Measurements from ENCODE around the gene BHLHA15.

BHLHA15 gene

GRCh38 chr7:98211221-98211675 lies at the start of gene BHLHA15:
Gene BHLHA15 (plus strand): TSS chr7:98211439. CDS start chr7:98212310, 871 bp downstream.
- CTCF ChIA-PET = interaction anchor here (0.6 kb wide), 1 partner anchor 49 kb away, joined by 3 read pairs; no protein-coding TSS in a partner anchor
- DNase-seq (ENCODE audit: extremely low spot score) = no peak
- POLR2A ChIA-PET = no interaction called here
- no peak for TF ChIP-seq ARNT (IDR thresholded peaks at IDR 0.05)
- TF ChIP-seq ELF4 (IDR thresholded peaks at IDR 0.05) = no peak
- TF ChIP-seq L3MBTL2 (conservative IDR thresholded peaks at IDR 0.05) = no peak
- no peak for TF ChIP-seq ZNF384 (IDR thresholded peaks at IDR 0.05)
- TF ChIP-seq FOXA1 (IDR thresholded peaks at IDR 0.05) = no peak
- no peak for TF ChIP-seq HDGF (IDR thresholded peaks at IDR 0.05; ENCODE audit: borderline replicate concordance)
- no peak for TF ChIP-seq CTBP1 (IDR thresholded peaks at IDR 0.05; ENCODE audit: borderline replicate concordance)
- TF ChIP-seq FOXK2 (IDR thresholded peaks at IDR 0.05) = no peak
- TF ChIP-seq NFRKB (IDR thresholded peaks at IDR 0.05) = no peak

- CTCF ChIA-PET = interaction anchor here (9.7 kb wide), 1 partner anchor 140 kb away, joined by 154 read pairs; no protein-coding TSS in a partner anchor
- TF ChIP-seq ARNT (IDR thresholded peaks at IDR 0.05) (no peak), FOXM1 (IDR thresholded peaks at IDR 0.05; ENCODE audit: borderline replicate concordance) (no peak), PKNOX1 (IDR thresholded peaks at IDR 0.05) (no peak)
- DNase-seq (ENCODE audit: extremely low spot score) = no peak
- POLR2A ChIA-PET = interaction anchor here (1.0 kb wide), 1 partner anchor 32 kb away, joined by 3 read pairs; no protein-coding TSS in a partner anchor
Observed at GRCh38 chr7:98162758-98163157, 48.5 kb upstream of the BHLHA15 start.

GRCh38 chr7:98163269-98163668 lies 48.0 kb upstream of the BHLHA15 start:
- TF ChIP-seq TARDBP (IDR thresholded peaks at IDR 0.05) = no peak
- no peak for TF ChIP-seq HDGF (IDR thresholded peaks at IDR 0.05; ENCODE audit: borderline replicate concordance)
- no peak for TF ChIP-seq BHLHE40 (IDR thresholded peaks at IDR 0.05; ENCODE audit: borderline replicate concordance)
- TF ChIP-seq L3MBTL2 (conservative IDR thresholded peaks at IDR 0.05) = no peak
- TF ChIP-seq NFRKB (IDR thresholded peaks at IDR 0.05) = no peak
- TF ChIP-seq ARNT (IDR thresholded peaks at IDR 0.05) = no peak
- no peak for TF ChIP-seq LEF1 (IDR thresholded peaks at IDR 0.05; ENCODE audit: borderline replicate concordance)
- no peak for TF ChIP-seq SUZ12 (IDR thresholded peaks at IDR 0.05)
- no peak for TF ChIP-seq ZNF384 (IDR thresholded peaks at IDR 0.05)
- TF ChIP-seq FOXK2 (IDR thresholded peaks at IDR 0.05) = no peak
- no peak for TF ChIP-seq FOXA1 (IDR thresholded peaks at IDR 0.05)
- ChIA-PET POLR2A (no interaction called here), CTCF (interaction anchor here (1.3 to 9.7 kb wide), 2 partner anchors 57 to 140 kb away, joined by 6 to 154 read pairs; no protein-coding TSS in a partner anchor)
- DNase-seq (ENCODE audit: extremely low spot score) = no peak

- POLR2A ChIA-PET = no interaction called here
Observed at GRCh38 chr7:98163704-98164494, 47.3 kb upstream of the BHLHA15 start.

GRCh38 chr7:98165827-98166667 lies 45.2 kb upstream of the BHLHA15 start:
- DNase-seq (ENCODE audit: extremely low spot score) = peak; percentile 48
- POLR2A ChIA-PET = interaction anchor here (1.0 kb wide), 1 partner anchor 144 kb away, joined by 3 read pairs; no protein-coding TSS in a partner anchor
- CTCF ChIA-PET = interaction anchor here (0.5 to 9.7 kb wide), 6 partner anchors 47 to 290 kb away, joined by 3 to 154 read pairs (median 6); no protein-coding TSS in a partner anchor
- TF ChIP-seq NFRKB (IDR thresholded peaks at IDR 0.05) (no peak), SUZ12 (IDR thresholded peaks at IDR 0.05) (no peak), ZNF384 (IDR thresholded peaks at IDR 0.05) (no peak), FOXK2 (IDR thresholded peaks at IDR 0.05) (no peak), TARDBP (IDR thresholded peaks at IDR 0.05) (no peak), SP1 (IDR thresholded peaks at IDR 0.05) (no peak), FOXM1 (IDR thresholded peaks at IDR 0.05; ENCODE audit: borderline replicate concordance) (no peak), LEF1 (IDR thresholded peaks at IDR 0.05; ENCODE audit: borderline replicate concordance) (no peak), CTBP1 (IDR thresholded peaks at IDR 0.05; ENCODE audit: borderline replicate concordance) (no peak), ELF4 (IDR thresholded peaks at IDR 0.05) (no peak), HDGF (IDR thresholded peaks at IDR 0.05; ENCODE audit: borderline replicate concordance) (no peak), FOXA1 (IDR thresholded peaks at IDR 0.05) (no peak), ARNT (IDR thresholded peaks at IDR 0.05) (no peak)

More at GRCh38 chr7:98163704-98164494, 47.3 kb upstream of the BHLHA15 start:
- CTCF ChIA-PET = interaction anchor here (0.6 to 9.7 kb wide), 4 partner anchors 12 to 141 kb away, joined by 3 to 154 read pairs (median 5); no protein-coding TSS in a partner anchor
- peak; percentile 17 for DNase-seq (ENCODE audit: extremely low spot score)
- TF ChIP-seq PKNOX1 (IDR thresholded peaks at IDR 0.05) (peak; percentile 73), BHLHE40 (IDR thresholded peaks at IDR 0.05; ENCODE audit: borderline replicate concordance) (no peak)

GRCh38 chr7:98166668-98166970 lies 44.6 kb upstream of the BHLHA15 start:
- no peak for DNase-seq (ENCODE audit: extremely low spot score)
- TF ChIP-seq TARDBP (IDR thresholded peaks at IDR 0.05) = no peak
- CTCF ChIA-PET = interaction anchor here (0.7 to 9.7 kb wide), 5 partner anchors 48 to 194 kb away, joined by 3 to 154 read pairs (median 5); no protein-coding TSS in a partner anchor
- POLR2A ChIA-PET = interaction anchor here (1.0 kb wide), 1 partner anchor 144 kb away, joined by 3 read pairs; no protein-coding TSS in a partner anchor
